ENCODE results near the gene PCSK5. TPM values are rescaled to one million over a fixed set of nuclear protein-coding genes. Genes with fewer than 3 reads are reported as not detected.

Gene PCSK5
- total RNA-seq, 2 experiments from 2014 or later, result 3.0 to 3.1 TPM

DNA sequence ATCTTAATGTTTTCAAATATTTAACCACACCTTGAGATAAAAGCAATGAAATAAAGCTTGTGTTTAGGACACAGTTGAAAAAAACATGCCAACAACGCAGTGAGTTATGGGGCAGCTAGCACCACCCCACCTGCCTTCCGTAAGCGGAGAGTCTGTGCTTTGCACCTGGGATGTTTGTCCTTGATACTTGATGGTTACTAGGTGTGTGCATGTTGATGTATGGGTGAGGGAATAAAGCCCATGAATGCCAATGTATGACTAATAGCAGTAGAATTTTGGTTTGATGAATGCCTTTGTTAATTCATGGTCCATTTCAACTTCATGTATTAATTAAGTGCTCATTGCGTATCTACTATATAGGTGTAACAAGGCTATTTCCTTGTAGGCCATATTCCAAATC is 74.0 kb downstream of the PCSK5 start:
- H3K27ac Mint-ChIP-seq, result no peak overlapping the region

DNA sequence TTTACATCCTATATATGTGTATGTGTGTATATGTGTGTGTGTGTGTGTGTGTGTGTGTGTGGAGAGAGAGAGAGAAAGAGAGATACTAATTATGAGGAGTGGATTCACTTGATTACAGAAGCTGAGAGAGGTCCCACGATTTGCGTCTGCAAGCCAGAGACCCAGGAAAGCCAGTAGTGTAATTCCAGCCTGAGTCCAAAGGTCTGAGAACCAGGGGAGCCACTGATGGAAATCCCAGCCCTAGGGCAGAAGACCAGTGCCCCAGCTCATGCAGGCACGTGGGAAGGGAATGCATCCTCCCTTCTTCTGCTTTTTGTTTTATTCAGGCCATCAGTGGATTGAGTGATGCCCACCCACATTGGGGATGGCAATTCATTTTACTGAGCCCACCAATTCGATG is 74.8 kb downstream of the PCSK5 start:
- ChIA-PET CTCF (no interaction called here), POLR2A (no interaction called here)
- H3K4me3 Mint-ChIP-seq, result no peak overlapping the region
- intact Hi-C loops (cut with DNase I, micrococcal nuclease), result no loop called here
- peaks cover 17% of the 10 kb centered on the region for H3K4me1 Mint-ChIP-seq
- H3K36me3 Mint-ChIP-seq (ENCODE audit: low read depth), result peaks cover 1% of the 10 kb centered on the region
- H3K27ac Mint-ChIP-seq, result no peak overlapping the region
- H3K27me3 Mint-ChIP-seq, result no peaks in the 10 kb centered on the region
- no peak for ATAC-seq
- no peak for DNase-seq
- H3K9me3 Mint-ChIP-seq (ENCODE audit: low read depth), result no peaks in the 10 kb centered on the region

More for the DNA sequence above, 74.0 kb downstream of the PCSK5 start:
- no peak for DNase-seq
- H3K36me3 Mint-ChIP-seq (ENCODE audit: low read depth), result peaks cover 1% of the 10 kb centered on the region
- H3K9me3 Mint-ChIP-seq (ENCODE audit: low read depth), result no peaks in the 10 kb centered on the region
- no peak overlapping the region for H3K4me3 Mint-ChIP-seq
- H3K27me3 Mint-ChIP-seq, result no peaks in the 10 kb centered on the region
- no peak for ATAC-seq
- intact Hi-C loops (cut with DNase I, micrococcal nuclease), result loop anchor here in 1 of 2 experiments (5.0 kb wide), 1 partner anchor 52 kb away; no protein-coding TSS in a partner anchor
- ChIA-PET CTCF (interaction anchor here (0.8 kb wide), 1 partner anchor 10 kb away, joined by 3 read pairs; no protein-coding TSS in a partner anchor), POLR2A (no interaction called here)
- peaks cover 18% of the 10 kb centered on the region for H3K4me1 Mint-ChIP-seq

DNA sequence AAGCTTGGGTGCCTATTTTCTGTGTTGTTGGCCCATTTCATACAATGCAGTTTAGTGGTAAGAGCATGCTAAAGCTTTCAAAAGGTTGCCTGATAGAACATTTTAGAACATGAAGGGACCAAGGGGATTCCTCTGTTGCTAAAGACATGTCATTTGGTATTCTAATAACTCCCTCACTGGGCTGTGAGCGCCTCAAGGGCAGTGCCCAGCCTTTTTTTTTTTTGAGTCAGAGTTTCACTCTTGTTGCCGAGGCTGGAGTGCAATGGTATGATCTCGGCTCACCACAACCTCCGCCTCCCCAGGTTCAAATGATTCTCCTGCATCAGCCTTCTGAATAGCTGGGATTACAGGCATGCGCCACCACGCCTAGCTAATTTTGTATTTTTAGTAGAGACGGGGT is 77.1 kb downstream of the PCSK5 start:
- H3K4me3 Mint-ChIP-seq, result no peak overlapping the region
- ChIA-PET POLR2A (no interaction called here), CTCF (no interaction called here)
- peaks cover 11% of the 10 kb centered on the region for H3K4me1 Mint-ChIP-seq
- intact Hi-C loops (cut with DNase I, micrococcal nuclease), result no loop called here
- no peak for ATAC-seq
- peaks cover 11% of the 10 kb centered on the region for H3K9me3 Mint-ChIP-seq (ENCODE audit: low read depth)
- H3K27ac Mint-ChIP-seq, result no peak overlapping the region
- H3K36me3 Mint-ChIP-seq (ENCODE audit: low read depth), result peaks cover 10% of the 10 kb centered on the region
- H3K27me3 Mint-ChIP-seq, result no peaks in the 10 kb centered on the region
- DNase-seq, result no peak

DNA sequence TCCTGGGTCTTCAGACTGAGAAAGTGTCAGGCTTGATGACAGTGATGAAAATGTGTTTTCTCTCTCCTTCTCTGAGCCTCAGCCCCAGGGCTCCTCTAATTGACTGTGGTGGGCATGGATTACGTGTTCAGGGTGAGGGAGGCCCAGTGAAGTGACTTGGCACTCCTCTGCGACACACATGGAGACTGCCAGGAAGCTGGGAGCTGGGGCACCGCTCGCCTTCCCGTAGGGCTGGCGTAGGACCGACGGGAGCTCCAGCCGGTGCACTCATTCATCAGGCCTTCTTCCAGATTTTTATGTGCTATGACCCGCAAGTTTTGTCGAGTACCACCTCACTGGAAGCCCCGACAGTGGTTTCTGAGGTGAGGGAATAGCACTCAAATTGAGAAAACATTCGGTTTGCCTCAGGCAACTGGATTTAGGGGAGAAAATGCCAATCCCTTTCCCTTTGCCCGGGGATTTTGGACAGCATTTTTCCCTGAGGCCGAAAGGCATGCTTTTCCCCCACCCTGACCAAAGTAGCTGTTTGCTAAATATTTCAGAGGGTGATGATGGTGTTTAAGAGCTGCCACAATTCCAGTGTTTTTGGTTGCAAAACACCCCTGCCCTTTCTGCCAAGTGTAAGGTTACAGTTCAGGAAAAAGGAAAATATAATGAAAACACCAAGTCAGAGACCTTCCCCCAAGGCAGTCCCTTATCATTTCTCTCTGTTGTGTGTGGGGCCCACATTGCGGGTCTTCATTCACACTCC is 83.7 kb downstream of the PCSK5 start:
- ChIA-PET POLR2A (no interaction called here), CTCF (interaction anchor here (0.7 to 2.5 kb wide), 4 partner anchors 10 to 62 kb away, joined by 3 to 7 read pairs (median 3); no protein-coding TSS in a partner anchor)
- peaks cover 11% of the 10 kb centered on the region for H3K9me3 Mint-ChIP-seq (ENCODE audit: low read depth)
- peaks cover 29% of the 10 kb centered on the region for H3K4me1 Mint-ChIP-seq
- no peak overlapping the region for H3K27ac Mint-ChIP-seq
- H3K36me3 Mint-ChIP-seq (ENCODE audit: low read depth), result peaks cover 9% of the 10 kb centered on the region
- H3K4me3 Mint-ChIP-seq, result no peak overlapping the region
- intact Hi-C loops (cut with DNase I, micrococcal nuclease), result loop anchor here in 1 of 2 experiments (2.0 kb wide), 1 partner anchor 77 kb away; no protein-coding TSS in a partner anchor
- no peaks in the 10 kb centered on the region for H3K27me3 Mint-ChIP-seq
- no peak for DNase-seq
- no peak for ATAC-seq

DNA sequence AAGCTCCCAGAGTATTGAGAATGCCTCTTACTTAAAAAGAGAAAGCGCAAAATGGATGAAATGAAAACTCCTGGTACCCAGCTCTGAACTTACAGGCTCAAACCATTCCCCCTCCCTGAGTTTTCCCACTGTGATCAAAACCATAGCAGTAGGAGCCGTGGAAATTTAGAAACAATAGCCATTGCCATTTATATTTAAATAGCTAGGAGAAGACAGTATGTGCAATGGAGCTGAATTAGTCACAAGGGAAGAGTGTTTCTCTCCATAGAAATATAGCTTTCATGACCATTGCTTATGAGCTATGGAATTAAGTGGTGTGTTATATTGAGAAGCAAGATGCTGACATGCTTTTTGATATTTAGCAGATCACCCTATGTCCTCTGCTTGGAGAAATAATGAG is 84.6 kb downstream of the PCSK5 start:
- DNase-seq (no peak), ATAC-seq (no peak)
- CTCF ChIA-PET, result interaction anchor here (0.7 to 2.5 kb wide), 4 partner anchors 10 to 62 kb away, joined by 3 to 7 read pairs (median 3); no protein-coding TSS in a partner anchor
- no peaks in the 10 kb centered on the region for H3K27me3 Mint-ChIP-seq
- H3K27ac Mint-ChIP-seq, result no peak overlapping the region
- H3K4me1 Mint-ChIP-seq, result peaks cover 32% of the 10 kb centered on the region
- POLR2A ChIA-PET, result no interaction called here
- H3K36me3 Mint-ChIP-seq (ENCODE audit: low read depth), result peaks cover 9% of the 10 kb centered on the region
- intact Hi-C loops (cut with DNase I, micrococcal nuclease), result loop anchor here in 1 of 2 experiments (2.0 kb wide), 1 partner anchor 78 kb away; no protein-coding TSS in a partner anchor
- H3K9me3 Mint-ChIP-seq (ENCODE audit: low read depth), result peaks cover 13% of the 10 kb centered on the region
- no peak overlapping the region for H3K4me3 Mint-ChIP-seq

DNA sequence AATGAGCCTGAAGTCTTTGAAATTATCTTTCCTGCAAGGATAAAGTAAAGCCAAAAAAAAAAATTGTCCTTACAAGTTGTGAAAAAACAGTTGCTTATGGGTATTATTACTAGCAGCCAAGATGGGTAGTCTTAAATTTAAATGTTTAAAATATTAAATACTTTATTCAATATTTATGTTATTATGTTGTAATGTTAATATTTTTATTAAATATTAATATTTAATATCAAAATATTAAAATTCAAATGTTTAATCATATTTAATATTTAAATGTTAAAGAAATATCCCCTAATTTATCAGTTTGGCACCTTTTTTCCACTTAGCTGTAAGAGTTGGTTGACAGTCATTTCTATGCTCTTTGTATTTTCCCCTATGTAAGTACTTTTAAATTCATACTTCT is 86.1 kb downstream of the PCSK5 start:
- DNase-seq (no peak), ATAC-seq (no peak)
- Mint-ChIP-seq H3K27me3 (no peaks in the 10 kb centered on the region), H3K4me1 (peaks cover 32% of the 10 kb centered on the region), H3K9me3 (ENCODE audit: low read depth) (peaks cover 11% of the 10 kb centered on the region), H3K27ac (no peak overlapping the region), H3K36me3 (ENCODE audit: low read depth) (peaks cover 5% of the 10 kb centered on the region), H3K4me3 (no peak overlapping the region)
- CTCF ChIA-PET, result interaction anchor here (1.0 kb wide), 1 partner anchor 66 kb away, joined by 5 read pairs; no protein-coding TSS in a partner anchor
- intact Hi-C loops (cut with DNase I, micrococcal nuclease), result no loop called here
- POLR2A ChIA-PET, result interaction anchor here (0.7 kb wide), 1 partner anchor 52 kb away, joined by 3 read pairs; no protein-coding TSS in a partner anchor

DNA sequence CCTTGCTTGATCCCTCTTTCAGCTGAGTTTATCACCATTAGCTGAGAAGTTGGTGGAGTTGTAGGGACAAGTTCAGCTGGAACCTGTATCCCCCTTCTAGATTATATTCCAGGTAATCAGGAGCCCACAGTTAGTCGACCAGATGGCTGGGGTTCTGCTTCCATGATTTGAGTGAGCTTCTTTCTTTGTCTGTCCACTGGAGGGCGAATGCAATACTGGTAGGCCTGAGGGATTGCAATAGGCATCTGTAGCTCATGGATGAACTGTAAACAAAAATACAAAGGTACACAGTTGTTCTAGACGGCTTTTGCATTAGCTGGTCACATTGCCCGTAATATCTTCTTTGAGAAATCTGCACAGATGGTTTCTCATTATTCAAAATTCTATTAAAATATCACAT is 88.9 kb downstream of the PCSK5 start:
- ATAC-seq (no peak), DNase-seq (no peak)
- intact Hi-C loops (cut with DNase I, micrococcal nuclease), result no loop called here
- Mint-ChIP-seq H3K27ac (no peak overlapping the region), H3K4me3 (no peak overlapping the region), H3K4me1 (peaks cover 32% of the 10 kb centered on the region), H3K27me3 (no peaks in the 10 kb centered on the region), H3K9me3 (ENCODE audit: low read depth) (peaks cover 1% of the 10 kb centered on the region), H3K36me3 (ENCODE audit: low read depth) (no peaks in the 10 kb centered on the region)
- POLR2A ChIA-PET, result interaction anchor here (0.6 kb wide), 1 partner anchor 1225 kb away, joined by 5 read pairs; no protein-coding TSS in a partner anchor
- CTCF ChIA-PET, result no interaction called here

DNA sequence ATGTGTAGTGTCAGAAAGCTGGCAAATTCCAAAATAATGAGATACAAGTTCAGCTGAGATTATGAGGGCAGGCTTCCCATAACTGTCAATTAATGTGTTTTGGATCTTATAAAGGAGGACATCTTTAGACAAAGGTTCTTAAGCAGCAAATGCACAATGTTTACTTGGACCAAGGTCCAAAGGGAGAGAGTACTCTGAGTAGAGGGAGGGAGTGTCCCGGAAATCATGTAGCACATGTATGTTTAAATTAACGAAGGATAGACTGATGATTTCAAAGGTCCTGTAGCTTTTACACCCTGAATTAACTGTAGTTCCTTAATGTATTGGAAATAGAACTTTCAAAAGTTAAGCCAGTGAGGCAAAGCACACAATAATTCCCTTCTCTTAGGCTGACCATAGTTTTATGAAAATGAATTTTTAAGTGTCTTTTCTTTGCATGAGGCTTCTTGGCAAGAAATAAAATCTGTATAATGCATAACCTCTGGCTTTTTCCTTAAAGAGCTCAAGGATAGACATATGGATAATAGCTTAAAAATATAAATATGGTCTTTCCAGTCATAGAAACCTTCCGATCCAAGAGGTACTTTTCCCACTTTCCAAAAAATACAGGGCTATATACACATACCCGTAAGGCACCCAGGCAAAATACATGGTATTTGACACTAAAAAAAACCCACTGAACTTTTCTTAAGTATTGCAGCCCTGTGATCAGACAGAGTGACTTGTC is 93.0 kb downstream of the PCSK5 start:
- no peak overlapping the region for H3K27ac Mint-ChIP-seq
- DNase-seq, result no peak
- ChIA-PET CTCF (interaction anchor here (0.8 kb wide), 1 partner anchor 145 kb away, joined by 3 read pairs; no protein-coding TSS in a partner anchor), POLR2A (no interaction called here)
- intact Hi-C loops (cut with DNase I, micrococcal nuclease), result no loop called here
- H3K36me3 Mint-ChIP-seq (ENCODE audit: low read depth), result peaks cover 11% of the 10 kb centered on the region
- peaks cover 1% of the 10 kb centered on the region for H3K9me3 Mint-ChIP-seq (ENCODE audit: low read depth)
- ATAC-seq, result no peak
- no peak overlapping the region for H3K4me3 Mint-ChIP-seq
- peaks cover 17% of the 10 kb centered on the region for H3K4me1 Mint-ChIP-seq
- no peaks in the 10 kb centered on the region for H3K27me3 Mint-ChIP-seq

DNA sequence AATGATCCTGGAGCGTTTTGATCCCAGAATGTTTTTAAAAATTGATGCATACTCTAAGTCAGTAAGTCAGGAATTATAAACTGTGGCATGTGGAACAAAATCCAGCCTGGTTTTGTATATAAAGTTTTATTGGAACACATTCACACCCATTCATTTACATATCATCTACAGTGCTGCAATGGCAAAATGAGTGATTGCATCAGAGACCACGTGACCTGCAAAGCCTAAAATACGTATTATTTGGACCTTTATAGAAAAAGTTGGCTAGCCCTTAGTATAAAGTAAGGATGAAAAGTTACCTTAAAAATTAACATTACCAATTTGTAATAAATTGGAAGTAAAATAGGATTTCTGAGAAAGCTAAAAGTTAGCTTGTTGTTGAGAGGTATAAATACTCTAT is 95.0 kb downstream of the PCSK5 start:
- Mint-ChIP-seq H3K4me3 (no peak overlapping the region), H3K4me1 (peaks cover 19% of the 10 kb centered on the region), H3K27ac (no peak overlapping the region), H3K36me3 (ENCODE audit: low read depth) (peaks cover 11% of the 10 kb centered on the region), H3K9me3 (ENCODE audit: low read depth) (no peaks in the 10 kb centered on the region), H3K27me3 (no peaks in the 10 kb centered on the region)
- no peak for ATAC-seq
- DNase-seq, result no peak
- ChIA-PET POLR2A (no interaction called here), CTCF (interaction anchor here (1.1 to 1.2 kb wide), 2 partner anchors 10 to 13 kb away, joined by 3 read pairs; no protein-coding TSS in a partner anchor)
- intact Hi-C loops (cut with DNase I, micrococcal nuclease), result no loop called here

DNA sequence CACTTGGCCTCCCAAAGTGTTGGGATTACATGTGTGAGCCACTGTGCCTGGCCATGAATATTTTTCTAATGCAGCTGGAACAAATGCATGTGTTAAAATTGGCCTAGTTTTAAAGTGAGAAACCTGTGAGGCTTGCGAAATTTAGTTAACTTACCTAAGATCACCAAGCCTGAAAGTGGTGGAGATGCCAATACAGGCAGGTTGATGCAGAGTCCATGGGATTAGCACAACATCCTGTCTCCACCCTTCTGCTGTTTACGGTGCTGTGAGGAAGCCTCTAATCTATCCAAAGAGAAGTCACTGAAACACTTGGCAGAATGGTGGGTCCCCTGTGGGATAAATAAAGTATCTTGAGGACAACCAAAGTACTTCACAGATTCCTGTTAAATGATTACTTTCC is 98.2 kb downstream of the PCSK5 start:
- no peak overlapping the region for H3K4me3 Mint-ChIP-seq
- no peak overlapping the region for H3K27ac Mint-ChIP-seq
- intact Hi-C loops (cut with DNase I, micrococcal nuclease), result no loop called here
- POLR2A ChIA-PET, result no interaction called here
- H3K4me1 Mint-ChIP-seq, result peaks cover 31% of the 10 kb centered on the region
- H3K9me3 Mint-ChIP-seq (ENCODE audit: low read depth), result no peaks in the 10 kb centered on the region
- H3K36me3 Mint-ChIP-seq (ENCODE audit: low read depth), result peaks cover 11% of the 10 kb centered on the region
- ATAC-seq (no peak), DNase-seq (no peak)
- CTCF ChIA-PET, result interaction anchor here (0.6 to 0.7 kb wide), 2 partner anchors 41 to 72 kb away, joined by 3 to 5 read pairs; no protein-coding TSS in a partner anchor
- no peaks in the 10 kb centered on the region for H3K27me3 Mint-ChIP-seq

DNA sequence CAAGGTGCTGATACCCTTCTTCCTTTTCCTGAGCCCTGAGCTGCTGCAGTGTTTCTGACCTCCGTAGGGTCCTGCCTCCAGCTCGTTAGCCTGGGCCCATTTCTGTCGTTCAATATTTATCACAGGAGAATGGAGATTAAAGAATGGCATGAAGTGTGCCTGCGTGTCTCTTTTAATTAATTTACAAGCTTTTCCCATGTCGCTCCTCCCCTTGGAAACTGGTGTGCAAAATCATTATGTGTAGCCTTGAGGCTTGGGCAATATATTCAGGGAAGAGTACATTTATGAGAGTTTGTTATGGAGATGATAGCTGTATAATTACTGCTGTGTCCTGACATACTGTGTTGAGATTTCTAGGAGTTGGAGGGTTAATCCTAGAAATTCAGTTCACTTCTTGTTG is 99.7 kb downstream of the PCSK5 start:
- POLR2A ChIA-PET, result no interaction called here
- intact Hi-C loops (cut with DNase I, micrococcal nuclease), result loop anchor here in 1 of 2 experiments (5.0 kb wide), 1 partner anchor 127 kb away; no protein-coding TSS in a partner anchor

More for the DNA sequence above, 99.7 kb downstream of the PCSK5 start:
- Mint-ChIP-seq H3K27me3 (no peaks in the 10 kb centered on the region), H3K9me3 (ENCODE audit: low read depth) (no peaks in the 10 kb centered on the region), H3K27ac (no peak overlapping the region), H3K36me3 (ENCODE audit: low read depth) (peaks cover 13% of the 10 kb centered on the region), H3K4me3 (no peak overlapping the region), H3K4me1 (peaks cover 43% of the 10 kb centered on the region)
- DNase-seq (no peak), ATAC-seq (no peak)
- CTCF ChIA-PET, result no interaction called here

Measured in activated CD4-positive, alpha-beta T cell treated with anti-CD3 and anti-CD28 coated beads for 36 hours (primary cell).